ENCODE measurements around the gene SNRNP25.
"Not testable (repeated sequence)": the region's sequence is repeated elsewhere in the genome, so short reads cannot be mapped to it uniquely, and the experiment has no call there.

The SNRNP25 gene

GRCh38 chr16:53346-54236 lies at the start of gene SNRNP25, which contains the start of gene POLR3K:
Gene SNRNP25 (plus strand): TSS chr16:53828. CDS start chr16:54017, 189 bp downstream.
Gene POLR3K (minus strand): TSS chr16:53608. CDS start chr16:53586, 22 bp downstream.
- DNase-seq (ENCODE audit: low spot score): peak; percentile 98

- peak; percentile 41 for DNase-seq (ENCODE audit: low spot score)
These were observed 43.5 kb upstream of the SNRNP25 start for GRCh38 chr16:9903-10665.

- not testable (repeated sequence) for DNase-seq (ENCODE audit: low spot score)
These were observed 42.9 kb upstream of the SNRNP25 start for GRCh38 chr16:10772-11171.

DNA sequence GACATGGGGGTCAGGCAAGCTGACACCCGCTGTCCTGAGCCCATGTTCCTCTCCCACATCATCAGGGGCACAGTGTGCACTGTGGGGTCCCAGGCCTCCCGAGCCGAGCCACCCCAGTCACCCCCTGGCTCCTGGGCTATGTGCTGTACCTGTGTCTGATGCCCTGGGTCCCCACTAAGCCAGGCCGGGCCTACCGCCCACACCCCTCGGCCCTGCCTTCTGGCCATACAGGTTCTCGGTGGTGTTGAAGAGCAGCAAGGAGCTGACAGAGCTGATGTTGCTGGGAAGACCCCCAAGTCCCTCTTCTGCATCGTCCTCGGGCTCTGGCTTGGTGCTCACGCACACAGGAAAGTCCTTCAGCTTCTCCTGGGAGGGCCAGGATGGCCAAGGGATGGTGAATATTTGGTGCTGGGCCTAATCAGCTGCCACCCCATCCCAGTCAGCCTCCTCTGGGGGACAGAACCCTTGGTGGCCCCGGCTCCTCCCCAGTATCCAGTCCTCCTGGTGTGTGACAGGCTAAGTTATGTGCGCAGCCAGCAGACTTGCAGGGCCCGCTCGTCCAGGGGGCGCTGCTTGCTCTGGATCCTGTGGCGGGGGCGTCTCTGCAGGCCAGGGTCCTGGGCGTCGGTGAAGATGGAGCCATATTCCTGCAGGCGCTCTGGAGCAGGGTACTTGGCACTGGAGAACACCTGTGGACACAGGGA lies 36.4 kb upstream of the SNRNP25 start:
- not testable (repeated sequence) for DNase-seq (ENCODE audit: low spot score)

DNA sequence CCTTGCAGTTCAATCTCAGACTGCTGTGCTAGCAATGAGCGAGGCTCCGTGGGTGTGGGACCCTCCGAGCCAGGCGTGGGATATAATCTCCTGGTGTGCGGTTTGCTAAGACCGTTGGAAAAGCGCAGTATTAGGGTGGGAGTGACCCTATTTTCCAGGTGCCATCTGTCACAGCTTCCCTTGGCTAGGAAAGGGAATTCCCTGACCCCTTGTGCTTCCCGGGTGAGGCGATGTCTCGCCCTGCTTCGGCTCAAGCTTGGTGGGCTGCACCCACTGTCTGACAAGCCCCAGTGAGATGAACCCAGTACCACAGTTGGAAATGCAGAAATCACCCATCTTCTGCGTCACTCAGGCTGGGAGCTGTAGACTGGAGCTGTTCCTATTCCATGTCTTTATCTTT lies 32.7 kb upstream of the SNRNP25 start:
- not testable (repeated sequence) for DNase-seq (ENCODE audit: low spot score)

DNA sequence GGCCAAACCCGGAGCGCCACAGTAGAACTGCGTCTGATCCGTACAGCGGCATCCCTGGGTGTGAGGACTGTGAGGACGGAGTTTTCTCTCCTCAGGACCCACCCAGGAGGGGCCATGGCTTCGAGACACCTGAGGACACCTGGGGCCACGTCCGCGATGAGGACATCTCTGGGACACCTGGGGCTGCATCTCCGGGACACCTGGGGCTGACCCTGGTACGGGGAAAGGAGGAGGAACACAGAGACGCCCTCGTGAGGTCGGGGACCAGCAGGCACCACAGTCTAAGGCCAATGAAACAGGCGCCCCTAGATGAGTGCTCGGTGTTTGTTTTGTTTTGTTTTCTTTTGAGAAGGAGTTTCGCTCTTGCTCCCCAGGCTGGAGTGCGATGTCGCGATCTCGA lies 29.5 kb upstream of the SNRNP25 start:
- DNase-seq (ENCODE audit: low spot score): not testable (repeated sequence)

DNA sequence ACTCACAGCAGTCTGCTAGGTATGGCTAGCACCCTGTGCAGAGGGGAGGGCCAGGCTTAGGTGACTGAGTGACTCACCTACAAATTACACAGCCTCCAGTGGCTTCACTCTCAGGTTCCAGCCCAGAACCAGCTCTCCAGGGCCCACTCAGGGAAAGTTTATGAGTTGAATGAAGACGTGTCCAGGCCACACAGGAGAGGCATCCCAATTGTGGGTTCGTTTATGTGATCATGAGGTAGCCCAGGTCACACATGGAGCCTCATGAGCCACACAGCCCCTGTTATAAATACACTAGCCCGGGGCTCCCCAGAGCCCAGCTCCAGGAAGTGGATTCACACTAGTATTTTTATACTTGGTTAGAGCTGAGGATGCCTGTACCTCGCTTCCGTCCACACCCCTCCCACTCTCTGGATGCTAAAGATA lies 27.7 kb upstream of the SNRNP25 start:
- DNase-seq (ENCODE audit: low spot score): not testable (repeated sequence)

- not testable (repeated sequence) for DNase-seq (ENCODE audit: low spot score)
These were observed 23.0 kb upstream of the SNRNP25 start for GRCh38 chr16:30627-31026.

- not testable (repeated sequence) for DNase-seq (ENCODE audit: low spot score)
These were observed 20.3 kb upstream of the SNRNP25 start for GRCh38 chr16:33154-33876.

GRCh38 chr16:33877-34647 lies 19.6 kb upstream of the SNRNP25 start:
- no peak for DNase-seq (ENCODE audit: low spot score)

GRCh38 chr16:34648-34987 lies 19.0 kb upstream of the SNRNP25 start:
- DNase-seq (ENCODE audit: low spot score): no peak

DNA sequence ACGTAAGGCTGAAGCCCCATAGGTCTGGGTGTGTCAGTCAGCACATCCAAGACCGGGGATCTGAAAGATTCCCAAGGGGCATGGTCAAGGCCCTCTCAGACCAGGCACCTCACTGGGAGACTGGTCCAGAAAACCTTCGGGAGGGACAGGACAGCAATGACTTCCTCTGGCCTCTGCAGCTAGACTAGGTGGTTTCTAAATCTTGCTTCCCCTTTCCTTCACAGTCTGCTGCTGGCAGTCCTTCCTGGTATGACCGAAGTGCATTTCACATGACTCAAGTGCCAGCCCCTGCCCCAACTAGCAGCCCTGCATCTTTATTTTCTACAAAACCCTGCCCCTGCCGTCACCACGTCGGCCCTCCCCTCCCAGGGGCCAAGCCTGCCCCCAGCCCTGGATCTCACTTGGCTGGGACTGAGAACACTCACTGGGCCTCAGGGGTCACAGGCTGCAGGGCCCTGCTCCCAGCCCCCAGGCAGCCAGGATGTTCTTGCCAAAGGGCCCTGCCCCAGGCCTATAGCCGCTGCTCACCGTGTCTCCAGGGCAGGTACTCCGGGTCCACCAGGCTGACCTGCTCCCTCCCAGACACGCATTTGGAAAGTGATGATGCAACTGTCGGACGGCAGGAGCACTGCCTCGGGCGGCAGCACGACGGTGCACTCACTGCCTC lies 18.5 kb upstream of the SNRNP25 start:
- peak; percentile 64 for DNase-seq (ENCODE audit: low spot score)

- DNase-seq (ENCODE audit: low spot score): no peak
These were observed 17.8 kb upstream of the SNRNP25 start for GRCh38 chr16:35678-36305.

- no peak for DNase-seq (ENCODE audit: low spot score)
These were observed 17.2 kb upstream of the SNRNP25 start for GRCh38 chr16:36336-36984.

DNA sequence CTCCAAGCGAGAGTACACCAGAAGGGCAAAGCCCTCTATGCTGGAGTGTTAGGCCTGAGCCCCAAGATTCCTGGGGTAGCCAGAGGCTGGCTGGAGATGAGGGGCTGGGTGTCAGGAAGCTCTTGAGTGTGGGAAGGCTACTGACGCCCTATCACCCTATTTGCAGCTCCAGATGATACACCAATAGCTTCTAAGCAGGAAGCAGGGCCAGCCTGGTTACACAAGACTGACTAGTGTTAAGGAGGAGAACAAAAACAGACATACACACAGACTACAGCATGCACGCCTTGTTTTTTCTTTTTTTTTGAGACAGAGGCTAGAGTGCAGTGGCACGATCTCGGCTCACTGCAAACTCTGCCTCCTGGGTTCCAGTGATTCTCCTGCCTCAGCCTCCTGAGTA lies 16.1 kb upstream of the SNRNP25 start:
- peak; percentile 33 for DNase-seq (ENCODE audit: low spot score)

GRCh38 chr16:38206-38605 lies 15.4 kb upstream of the SNRNP25 start:
- not testable (repeated sequence) for DNase-seq (ENCODE audit: low spot score)

DNA sequence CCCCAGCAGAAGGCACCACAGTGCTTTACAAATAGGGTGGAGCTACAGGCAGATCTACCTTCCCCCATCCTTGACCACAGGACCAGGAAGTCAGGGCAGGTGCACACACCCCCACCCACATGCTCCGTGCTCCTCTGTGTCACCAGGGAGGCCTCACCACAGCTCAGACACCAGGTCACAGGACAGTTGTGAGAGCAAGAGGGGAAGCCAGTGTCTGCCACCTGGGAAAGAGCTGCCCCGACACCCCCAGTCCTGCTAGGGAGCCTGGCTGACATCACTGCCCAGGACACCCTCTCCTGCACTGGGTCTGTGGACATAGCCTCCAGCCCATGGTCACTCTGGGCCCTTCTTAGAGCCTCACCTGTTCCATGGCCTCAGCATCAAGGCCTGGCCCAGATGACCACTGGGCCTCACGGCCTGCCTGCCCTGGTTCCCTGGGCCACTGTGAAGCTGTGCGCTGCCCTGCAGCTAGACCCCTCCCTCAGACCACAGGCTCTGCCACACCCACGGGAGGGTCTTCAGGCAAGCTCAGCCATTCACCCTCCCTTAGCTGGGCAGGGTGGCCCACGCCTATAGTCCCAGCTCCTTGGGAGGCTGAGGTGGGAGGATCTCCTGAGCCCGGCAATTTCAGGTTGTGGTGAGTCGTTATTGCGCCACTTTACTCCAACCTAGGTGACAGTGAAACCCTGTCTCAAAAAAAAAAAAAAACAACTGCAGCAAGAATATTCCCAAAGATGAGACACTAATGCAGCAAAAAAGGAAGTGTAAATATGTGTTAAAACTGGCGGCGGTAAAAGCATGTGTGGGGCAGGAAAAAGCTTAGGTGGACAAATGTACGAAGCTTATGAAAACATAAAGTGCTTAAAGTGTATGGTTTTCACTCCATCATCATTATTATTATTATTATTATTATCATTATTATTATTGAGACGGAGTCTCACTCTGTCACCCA lies 14.4 kb upstream of the SNRNP25 start:
- peak; percentile 81 for DNase-seq (ENCODE audit: low spot score)

DNA sequence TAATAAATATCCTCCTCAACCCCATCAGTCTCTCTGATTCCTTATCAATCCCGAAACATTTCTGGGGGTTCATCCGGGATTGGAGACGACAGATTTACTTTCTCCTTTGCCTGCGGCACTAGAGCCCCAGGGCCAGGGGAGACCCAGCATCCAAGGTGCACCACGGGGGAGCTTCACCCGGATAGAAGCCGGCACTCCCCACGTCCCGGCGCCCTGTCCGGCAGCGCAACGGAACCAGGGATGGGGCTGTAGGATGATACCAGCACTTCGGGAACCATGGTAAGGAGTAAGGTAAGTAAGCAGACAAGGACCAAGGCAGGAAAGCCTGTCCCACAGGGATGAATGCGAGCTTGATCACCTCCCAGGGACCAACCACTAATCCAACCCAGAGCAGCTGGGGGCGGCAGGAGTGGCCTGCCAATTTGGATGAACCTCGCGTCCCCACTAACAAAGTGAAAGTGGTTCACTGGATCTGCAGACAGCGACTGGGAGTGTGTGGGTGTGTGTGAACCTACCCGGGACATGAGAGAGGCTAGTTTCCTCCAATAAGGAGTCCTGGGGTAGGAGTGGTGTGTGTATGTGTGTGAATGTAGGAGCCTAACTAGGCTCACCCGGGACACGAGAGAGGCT lies 12.1 kb upstream of the SNRNP25 start:
- DNase-seq (ENCODE audit: low spot score): no peak

All from NAMALWA (cell line).